Naive B cell (primary cell): Measurements from ENCODE around the gene GPR141. TPM values are rescaled to one million over a fixed set of nuclear protein-coding genes. Genes with fewer than 3 reads are reported as not detected.

Experiments
- ATAC-seq, 2 donors: fragments of 150-1000 bp; cut with Tn5 transposase; 2 replicates each; pipeline ENCODE4 v1.10.0; 2021; ENCODE audit warnings: low read depth in 2 of 2, mild to moderate bottlenecking in 2 of 2, moderate library complexity in 2 of 2
- DNase-seq: peaks from one replicate; pipeline ENCODE4 v3.0.0; 2022
- H3K27ac Mint-ChIP-seq, 6 donors: one replicate each; pipeline ENCODE4 v1.8.0; 2020 to 2022; ENCODE audit warnings: mild to moderate bottlenecking in 6 of 6, mixed read lengths in 6 of 6, moderate library complexity in 5 of 6, inconsistent platforms in 2 of 6
- H3K27me3 Mint-ChIP-seq, 3 donors: one replicate each; pipeline ENCODE4 v1.8.0; 2021 to 2022; ENCODE audit warnings: mixed read lengths in 3 of 3, mild to moderate bottlenecking in 1 of 3
- H3K36me3 Mint-ChIP-seq, 2 donors: one replicate each; pipeline ENCODE4 v1.8.0; 2020 to 2022; ENCODE audit warnings: mixed read lengths in 2 of 2, inconsistent platforms in 1 of 2, mild to moderate bottlenecking in 1 of 2
- H3K4me1 Mint-ChIP-seq, 3 donors: one replicate each; pipeline ENCODE4 v1.8.0; 2020 to 2022; ENCODE audit warnings: mixed read lengths in 3 of 3, inconsistent platforms in 1 of 3, mild to moderate bottlenecking in 1 of 3, moderate library complexity in 1 of 3
- H3K4me3 Mint-ChIP-seq, 8 donors: one replicate each; pipeline ENCODE4 v1.8.0; 2020 to 2022; ENCODE audit warnings: mild to moderate bottlenecking in 8 of 8, mixed read lengths in 8 of 8, moderate library complexity in 8 of 8, inconsistent platforms in 2 of 8
- H3K9me3 Mint-ChIP-seq, 7 donors: one replicate each; pipeline ENCODE4 v1.8.0; 2020 to 2022; ENCODE audit warnings: mixed read lengths in 7 of 7, mild to moderate bottlenecking in 5 of 7, inconsistent platforms in 2 of 7, moderate library complexity in 1 of 7
- polyA plus RNA-seq, 6 donors: library from polyadenylated mRNA; unstranded; fragments of 300-500 nt; fragmentation: Illumina TruSeq; gene quantifications; one replicate each; pipeline ENCODE4 v1.2.3, GENCODE V29; 2021; ENCODE audit warnings: low read depth in 6 of 6

Gene GPR141
- polyA plus RNA-seq = under 1 TPM in 1 of 6 donors, not detected in 5; 0.35 TPM

DNA sequence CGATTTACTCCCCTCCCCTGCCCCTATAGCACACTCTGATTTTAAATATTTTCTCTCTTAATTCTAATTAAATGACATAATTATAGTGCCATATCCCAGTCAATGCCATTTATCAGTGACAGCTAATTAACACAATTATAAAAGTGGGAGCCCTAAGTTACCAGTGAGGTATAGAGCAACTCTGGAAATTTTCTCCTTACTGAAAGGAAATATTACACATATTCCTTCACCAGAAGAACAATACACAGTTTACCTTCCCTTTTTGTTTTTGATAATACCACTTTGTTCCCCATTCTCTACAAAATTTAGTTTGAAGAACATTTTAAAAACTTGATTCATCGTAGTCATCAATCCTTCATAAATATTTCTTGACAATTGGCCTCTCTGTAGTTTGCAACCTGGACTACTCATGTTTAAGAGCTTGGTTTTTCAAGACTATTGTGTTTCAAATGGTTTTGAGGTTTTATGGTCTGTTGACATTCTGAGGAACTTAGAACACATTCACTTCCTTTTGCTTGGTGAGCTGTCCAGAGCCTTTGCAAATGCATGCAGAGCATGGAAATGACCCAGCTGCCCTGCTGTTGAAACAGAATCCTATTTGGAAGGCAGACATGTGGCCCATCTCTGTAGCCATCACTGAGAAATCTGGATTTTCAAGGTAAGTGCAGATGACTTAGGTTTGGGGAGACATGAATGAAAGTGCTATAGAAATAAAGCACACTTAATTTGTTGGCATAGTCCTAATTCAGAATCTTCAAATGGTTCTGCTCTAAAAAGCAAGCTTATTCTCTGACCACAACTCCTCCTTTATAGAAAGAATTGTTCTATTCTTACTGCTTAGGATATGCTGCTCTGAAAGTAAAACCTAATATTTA, at the start of gene GPR141:
GPR141 (plus strand) TSS at position 521 of the 875 bp plus-strand sequence. CDS start 56,628 bp downstream, outside the sequence.
- peak; percentile 95 to 96 for ATAC-seq
- Mint-ChIP-seq H3K36me3 (no peaks in the 10 kb centered on the region), H3K27me3 (peaks cover 53 to 63% (median 55%) of the 10 kb centered on the region in 3 donors), H3K9me3 (peaks cover 0 to 1% (median 0%) of the 10 kb centered on the region in 7 donors), H3K27ac (no peak within 1 kb of the TSS), H3K4me3 (peak within 1 kb of the TSS in 7 of 8 donors; percentile 4 to 78 (median 42)), H3K4me1 (peaks cover 23 to 35% (median 28%) of the 10 kb centered on the region in 3 donors)
- DNase-seq = peak; percentile 62

GRCh38 chr7:37635346-37635745, 48.2 kb upstream of the GPR141 start:
- Mint-ChIP-seq H3K4me1 (no peaks in the 10 kb centered on the region), H3K27ac (no peak overlapping the region), H3K36me3 (peaks cover 13 to 22% of the 10 kb centered on the region in 2 donors), H3K4me3 (no peak overlapping the region), H3K9me3 (peaks cover 4 to 66% (median 31%) of the 10 kb centered on the region in 7 donors), H3K27me3 (peaks cover 40 to 55% (median 49%) of the 10 kb centered on the region in 3 donors)
- DNase-seq (no peak), ATAC-seq (no peak)

- no peak overlapping the region for H3K4me3 Mint-ChIP-seq
- peaks cover 44 to 61% (median 45%) of the 10 kb centered on the region in 3 donors for H3K27me3 Mint-ChIP-seq
- peaks cover 6 to 11% of the 10 kb centered on the region in 2 donors for H3K36me3 Mint-ChIP-seq
- H3K9me3 Mint-ChIP-seq = peaks cover 4 to 35% (median 11%) of the 10 kb centered on the region in 7 donors
- peaks cover 0 to 7% (median 0%) of the 10 kb centered on the region in 3 donors for H3K4me1 Mint-ChIP-seq
- no peak overlapping the region for H3K27ac Mint-ChIP-seq
- DNase-seq (no peak), ATAC-seq (no peak)
These were observed 41.5 kb upstream of the GPR141 start for GRCh38 chr7:37642028-37642540.

DNA sequence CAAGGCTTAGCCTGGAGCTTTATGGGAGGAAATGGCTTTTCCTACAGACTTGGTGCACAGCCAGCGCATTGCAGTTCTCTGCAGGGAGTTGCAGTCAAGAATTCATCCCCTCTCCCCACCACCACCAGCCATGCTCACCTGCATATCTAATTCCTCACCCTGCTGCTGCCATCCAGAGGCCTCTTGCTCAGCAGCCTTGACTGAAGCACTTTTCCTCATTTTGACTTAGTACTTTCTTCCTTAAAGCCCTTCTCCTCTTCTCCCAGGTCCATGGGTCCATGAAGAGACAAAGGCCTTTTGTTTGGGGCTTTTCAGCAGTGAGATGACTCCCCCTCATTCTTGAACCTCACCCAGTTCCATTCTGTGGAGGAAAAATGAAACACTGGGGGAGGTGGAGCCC, 39.7 kb upstream of the GPR141 start:
- Mint-ChIP-seq H3K4me1 (peaks cover 0 to 7% (median 0%) of the 10 kb centered on the region in 3 donors), H3K36me3 (no peaks in the 10 kb centered on the region), H3K27ac (no peak overlapping the region), H3K9me3 (peaks cover 0 to 17% (median 2%) of the 10 kb centered on the region in 7 donors), H3K27me3 (peaks cover 33 to 44% (median 35%) of the 10 kb centered on the region in 3 donors), H3K4me3 (no peak overlapping the region)
- DNase-seq (no peak), ATAC-seq (no peak)

GRCh38 chr7:37645282-37646050, 38.1 kb upstream of the GPR141 start:
- ATAC-seq (no peak), DNase-seq (no peak)
- Mint-ChIP-seq H3K36me3 (no peaks in the 10 kb centered on the region), H3K27ac (peak overlapping the region in 1 of 6 donors; percentile 49), H3K4me1 (peaks cover 0 to 7% (median 0%) of the 10 kb centered on the region in 3 donors), H3K27me3 (peaks cover 17 to 32% (median 28%) of the 10 kb centered on the region in 3 donors), H3K4me3 (no peak overlapping the region), H3K9me3 (peaks cover 0 to 4% (median 0%) of the 10 kb centered on the region in 7 donors)

DNA sequence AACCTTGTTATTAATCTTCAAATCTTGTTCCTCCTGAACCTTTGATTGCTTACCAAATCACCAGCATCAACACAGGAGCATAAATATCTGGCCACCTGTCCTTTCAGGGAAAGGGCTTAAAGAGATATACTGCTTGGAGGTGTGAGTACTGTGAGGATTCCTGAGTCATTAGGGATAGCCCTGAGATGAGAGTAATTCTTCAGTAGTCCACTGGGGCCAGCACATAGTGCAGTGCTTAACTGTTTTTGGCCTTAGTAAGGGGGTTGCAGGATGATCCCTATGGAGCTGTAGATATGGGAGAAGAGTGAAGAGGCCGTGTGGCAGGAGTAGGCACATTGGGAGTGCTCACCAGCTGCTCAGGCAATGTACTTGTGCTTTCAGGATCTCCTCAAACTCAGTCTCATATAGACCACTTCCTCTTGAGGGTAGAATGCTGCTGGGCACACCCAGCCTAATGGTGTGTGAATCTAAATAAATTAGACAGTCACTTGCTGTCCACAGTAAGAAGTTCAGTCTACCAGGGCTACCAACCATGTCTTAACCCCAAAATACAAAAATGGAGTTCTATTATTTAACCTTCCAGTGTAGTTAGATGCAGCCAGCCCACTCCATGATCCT, 26.5 kb upstream of the GPR141 start:
- ATAC-seq (peak; percentile 70 to 86), DNase-seq (no peak)
- peak overlapping the region in 6 of 8 donors; percentile 0 to 44 (median 30) for H3K4me3 Mint-ChIP-seq
- H3K27me3 Mint-ChIP-seq = peaks cover 42 to 61% (median 46%) of the 10 kb centered on the region in 3 donors
- H3K36me3 Mint-ChIP-seq = no peaks in the 10 kb centered on the region
- H3K27ac Mint-ChIP-seq = no peak overlapping the region
- H3K9me3 Mint-ChIP-seq = peaks cover 0 to 5% (median 0%) of the 10 kb centered on the region in 7 donors
- peaks cover 12 to 14% (median 14%) of the 10 kb centered on the region in 3 donors for H3K4me1 Mint-ChIP-seq

GRCh38 chr7:37657816-37658215, 25.8 kb upstream of the GPR141 start:
- Mint-ChIP-seq H3K27me3 (peaks cover 49 to 66% (median 49%) of the 10 kb centered on the region in 3 donors), H3K9me3 (peaks cover 0 to 2% (median 0%) of the 10 kb centered on the region in 7 donors), H3K36me3 (no peaks in the 10 kb centered on the region), H3K27ac (no peak overlapping the region), H3K4me3 (peak overlapping the region in 1 of 8 donors; percentile 17), H3K4me1 (peaks cover 12 to 14% (median 14%) of the 10 kb centered on the region in 3 donors)
- no peak for ATAC-seq
- DNase-seq = no peak

- Mint-ChIP-seq H3K9me3 (peaks cover 0 to 3% (median 0%) of the 10 kb centered on the region in 7 donors), H3K27me3 (peaks cover 62 to 77% (median 62%) of the 10 kb centered on the region in 3 donors), H3K4me1 (peaks cover 12 to 21% (median 20%) of the 10 kb centered on the region in 3 donors), H3K36me3 (no peaks in the 10 kb centered on the region), H3K4me3 (no peak overlapping the region), H3K27ac (no peak overlapping the region)
- ATAC-seq (no peak), DNase-seq (no peak)
These were observed 23.5 kb upstream of the GPR141 start for GRCh38 chr7:37659971-37660565.

GRCh38 chr7:37660614-37661013, 23.0 kb upstream of the GPR141 start:
- DNase-seq = no peak
- peaks cover 0 to 3% (median 0%) of the 10 kb centered on the region in 7 donors for H3K9me3 Mint-ChIP-seq
- H3K36me3 Mint-ChIP-seq = no peaks in the 10 kb centered on the region
- peaks cover 12 to 21% (median 20%) of the 10 kb centered on the region in 3 donors for H3K4me1 Mint-ChIP-seq
- no peak overlapping the region for H3K27ac Mint-ChIP-seq
- no peak for ATAC-seq
- peaks cover 62 to 77% (median 62%) of the 10 kb centered on the region in 3 donors for H3K27me3 Mint-ChIP-seq
- H3K4me3 Mint-ChIP-seq = no peak overlapping the region

GRCh38 chr7:37663693-37664092, 19.9 kb upstream of the GPR141 start:
- peak; percentile 47 to 67 for ATAC-seq
- Mint-ChIP-seq H3K4me1 (peaks cover 0 to 6% (median 5%) of the 10 kb centered on the region in 3 donors), H3K27ac (no peak overlapping the region), H3K4me3 (no peak overlapping the region), H3K9me3 (peaks cover 0 to 3% (median 0%) of the 10 kb centered on the region in 7 donors), H3K36me3 (no peaks in the 10 kb centered on the region), H3K27me3 (peaks cover 57 to 80% (median 64%) of the 10 kb centered on the region in 3 donors)
- DNase-seq = no peak

DNA sequence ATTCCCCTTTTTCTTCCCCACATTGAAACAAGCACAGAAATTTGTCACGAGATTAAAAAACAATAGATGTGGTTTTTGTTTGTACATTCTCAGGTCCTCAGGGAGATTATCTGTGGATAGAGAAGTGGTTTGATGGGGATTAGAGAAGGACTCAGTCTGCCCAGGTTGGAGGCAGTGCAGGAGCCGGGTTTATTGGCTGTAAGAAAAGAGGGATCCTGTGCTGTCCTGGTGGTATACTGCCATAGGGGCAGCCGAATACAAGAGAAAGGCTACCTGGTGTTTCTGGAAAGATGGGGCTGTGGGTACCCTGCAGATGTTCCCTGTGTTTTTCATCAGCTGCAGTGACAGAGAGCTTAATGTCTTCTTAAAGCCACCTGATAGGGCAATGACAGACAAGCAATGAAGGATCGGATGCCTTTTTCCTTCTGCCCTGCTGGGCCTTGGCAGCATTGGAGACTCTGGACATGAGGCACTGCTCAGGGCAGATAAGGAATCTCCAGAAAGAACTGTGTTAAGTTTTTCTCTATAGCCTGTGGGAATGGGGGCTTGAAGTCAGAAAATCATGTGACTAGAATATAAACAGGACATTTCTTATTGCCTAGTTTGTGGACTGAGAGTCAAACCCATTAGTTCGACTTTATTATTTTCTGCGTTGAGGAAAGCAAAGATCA, 18.1 kb upstream of the GPR141 start:
- peaks cover 50 to 80% (median 62%) of the 10 kb centered on the region in 3 donors for H3K27me3 Mint-ChIP-seq
- H3K4me1 Mint-ChIP-seq = peaks cover 0 to 6% (median 5%) of the 10 kb centered on the region in 3 donors
- H3K4me3 Mint-ChIP-seq = no peak overlapping the region
- H3K27ac Mint-ChIP-seq = peak overlapping the region in 1 of 6 donors; percentile 10
- no peak for ATAC-seq
- no peaks in the 10 kb centered on the region for H3K36me3 Mint-ChIP-seq
- no peak for DNase-seq
- peaks cover 0 to 3% (median 0%) of the 10 kb centered on the region in 7 donors for H3K9me3 Mint-ChIP-seq
